Psoas muscle (tissue), 8 donors: ENCODE data around the gene ZNF304. TPM values are rescaled to one million over a fixed set of nuclear protein-coding genes. Genes with fewer than 3 reads are reported as not detected.

Experiments
- ATAC-seq, 4 donors: fragments of 200-7000 bp; cut with Tn5 transposase; one replicate each; pipeline ENCODE4 v1.9.1; 2020; ENCODE audit warnings: moderate library complexity in 3 of 4, mild to moderate bottlenecking in 2 of 4
- DNase-seq, 2 donors: peaks; one replicate each; pipeline ENCODE4 v3.0.0-alpha.2; 2020
- H3K27ac ChIP-seq: fragments of 200-600 bp; one replicate; pipeline ENCODE4 v1.8.0; 2022
- H3K27me3 ChIP-seq, 3 donors: fragments of 200-600 bp in 1 of 3; one replicate each; pipeline versions ENCODE4 v1.6.1 to v1.8.0; 2013 to 2022; ENCODE audit warnings: low read length in 2 of 3, mild to moderate bottlenecking in 2 of 3, moderate library complexity in 1 of 3; ENCODE audit not compliant: insufficient read depth in 3 of 3
- H3K36me3 ChIP-seq, 2 donors: fragments of 200-600 bp in 1 of 2; one replicate each; pipeline versions ENCODE4 v1.6.1 to v1.8.0; 2013 to 2022; ENCODE audit warnings: low read depth in 1 of 2, mild to moderate bottlenecking in 1 of 2, moderate library complexity in 1 of 2; ENCODE audit not compliant: insufficient read depth in 1 of 2
- H3K4me1 ChIP-seq: fragments of 200-600 bp; one replicate; pipeline ENCODE4 v1.8.0; 2022
- H3K4me3 ChIP-seq: fragments of 200-600 bp; one replicate; pipeline ENCODE4 v1.8.0; 2022; ENCODE audit warnings: mild to moderate bottlenecking
- H3K9me3 ChIP-seq: fragments of 200-600 bp; one replicate; pipeline ENCODE4 v1.8.0; 2022
- WGBS, 3 donors: extraction: QIAGEN DNeasy Blood & Tissue Kit; methylation state at CpG; one replicate each; pipeline versions ENCODE4 v1.1.6 to v1.1.7; 2013; 5-methylcytosine and 5-hydroxymethylcytosine counted together
- intact Hi-C, 2 donors: fragments of 100-400 bp; cut with DNase I; formaldehyde crosslinking; loops; one replicate each; pipeline versions ENCODE4 v1.11.0 to v1.14.2; 2022
- polyA plus RNA-seq, 3 donors: library from polyadenylated mRNA; stranded (reverse); fragments of 200-250 nt; gene quantifications; one replicate each; pipeline ENCODE4 v1.2.3, GENCODE V29; 2013
- total RNA-seq, 4 donors: library from RNA; stranded (reverse); fragmentation: NEBNext Ultra II Directional in 2 of 4; extraction: Animal tissue kit (Norgen Biotek cat#: 25700) in 2 of 4; gene quantifications; one replicate each; pipeline versions ENCODE4 v1.2.1 to v1.2.4, GENCODE V29; 2021 to 2023
- TF ChIP-seq, protein P1 (sequence below): fragments of 200-600 bp; IDR thresholded peaks from one replicate; pipeline ENCODE4 v1.8.0; 2022; ENCODE audit warnings: antibody characterized with exemption
- donor health status: healthy with polysubstance abuse.
- donor health status: DM: no; HTN: no; CAD: no; lungs with moderate emphysema.
- donor health status: Bipolar disorder and iron deficiency.
- donor health status: healthy.
- donor health status: DM: yes; HTN: yes; CAD: no.
- donor health status: DM: no; HTN: no; CAD: no.
- donor health status: DM: no; HTN: no; CAD: no.
- donor health status: DM: yes; HTN: yes; CAD: no.

ZNF304 gene
- total and polyA plus RNA-seq, 7 donors: 2.3 to 8.8 (median 6.1) TPM

DNA sequence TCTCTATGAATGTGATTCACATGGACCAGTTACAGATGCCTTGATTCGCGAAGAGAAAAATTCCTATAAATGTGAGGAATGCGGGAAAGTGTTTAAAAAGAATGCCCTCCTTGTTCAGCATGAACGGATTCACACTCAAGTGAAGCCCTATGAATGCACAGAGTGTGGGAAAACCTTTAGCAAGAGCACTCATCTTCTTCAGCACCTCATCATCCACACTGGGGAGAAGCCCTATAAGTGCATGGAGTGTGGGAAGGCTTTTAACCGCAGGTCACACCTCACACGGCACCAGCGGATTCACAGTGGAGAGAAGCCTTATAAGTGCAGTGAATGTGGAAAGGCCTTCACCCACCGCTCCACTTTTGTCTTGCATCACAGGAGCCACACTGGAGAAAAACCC is 23.1 kb upstream of the ZNF304 start:
- Histone ChIP-seq H3K9me3 (peaks cover 23% of the 10 kb centered on the region), H3K36me3 (peaks cover 14 to 74% of the 10 kb centered on the region in 2 donors)

DNA sequence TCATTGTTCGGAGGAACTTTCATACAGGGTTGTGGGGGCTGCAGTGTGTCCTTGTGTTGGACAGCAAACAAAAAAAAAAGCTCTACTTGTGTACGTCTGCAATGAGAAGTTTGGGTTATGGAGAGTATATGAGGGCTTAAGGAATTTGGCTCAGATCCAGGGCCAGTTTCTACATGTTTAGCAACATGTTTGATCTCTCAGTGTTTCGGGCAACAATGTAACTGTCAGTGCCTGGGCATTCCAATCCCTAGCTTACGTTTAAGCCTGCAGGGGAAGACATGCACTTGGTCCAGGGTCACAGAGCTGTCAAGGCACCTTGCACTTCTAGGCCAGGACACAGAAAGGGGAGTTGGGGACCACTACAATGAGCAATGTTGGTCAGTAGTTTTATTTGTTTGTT is 16.9 kb upstream of the ZNF304 start:
- 86 to 91% (median 91%) methylated on average over 4 of the region's 4 CpGs for WGBS, 3 donors
- Histone ChIP-seq H3K4me3 (no peak overlapping the region), H3K9me3 (peaks cover under 1% of the 10 kb centered on the region), H3K36me3 (peaks cover 0 to 13% of the 10 kb centered on the region in 2 donors), H3K27ac (no peak overlapping the region), H3K4me1 (peaks cover 7% of the 10 kb centered on the region), H3K27me3 (no peaks in the 10 kb centered on the region)
- no peak for ATAC-seq
- intact Hi-C loops: no loop called here
- TF ChIP-seq, protein P1, sequence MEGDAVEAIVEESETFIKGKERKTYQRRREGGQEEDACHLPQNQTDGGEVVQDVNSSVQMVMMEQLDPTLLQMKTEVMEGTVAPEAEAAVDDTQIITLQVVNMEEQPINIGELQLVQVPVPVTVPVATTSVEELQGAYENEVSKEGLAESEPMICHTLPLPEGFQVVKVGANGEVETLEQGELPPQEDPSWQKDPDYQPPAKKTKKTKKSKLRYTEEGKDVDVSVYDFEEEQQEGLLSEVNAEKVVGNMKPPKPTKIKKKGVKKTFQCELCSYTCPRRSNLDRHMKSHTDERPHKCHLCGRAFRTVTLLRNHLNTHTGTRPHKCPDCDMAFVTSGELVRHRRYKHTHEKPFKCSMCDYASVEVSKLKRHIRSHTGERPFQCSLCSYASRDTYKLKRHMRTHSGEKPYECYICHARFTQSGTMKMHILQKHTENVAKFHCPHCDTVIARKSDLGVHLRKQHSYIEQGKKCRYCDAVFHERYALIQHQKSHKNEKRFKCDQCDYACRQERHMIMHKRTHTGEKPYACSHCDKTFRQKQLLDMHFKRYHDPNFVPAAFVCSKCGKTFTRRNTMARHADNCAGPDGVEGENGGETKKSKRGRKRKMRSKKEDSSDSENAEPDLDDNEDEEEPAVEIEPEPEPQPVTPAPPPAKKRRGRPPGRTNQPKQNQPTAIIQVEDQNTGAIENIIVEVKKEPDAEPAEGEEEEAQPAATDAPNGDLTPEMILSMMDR: no peak
- no peak for DNase-seq

More for the DNA sequence above, 23.1 kb upstream of the ZNF304 start:
- Histone ChIP-seq H3K4me1 (no peaks in the 10 kb centered on the region), H3K27me3 (no peaks in the 10 kb centered on the region), H3K27ac (no peak overlapping the region), H3K4me3 (no peak overlapping the region)
- TF ChIP-seq, protein P1: no peak
- DNase-seq (no peak), ATAC-seq (no peak)
- WGBS, 3 donors: 93 to 96% (median 94%) methylated on average over 8 of the region's 8 CpGs
- intact Hi-C loops: loop anchor here in 1 of 2 donors (10.0 kb wide), 1 partner anchor 83 kb away; the partner anchor contains the start of gene ZNF805

DNA sequence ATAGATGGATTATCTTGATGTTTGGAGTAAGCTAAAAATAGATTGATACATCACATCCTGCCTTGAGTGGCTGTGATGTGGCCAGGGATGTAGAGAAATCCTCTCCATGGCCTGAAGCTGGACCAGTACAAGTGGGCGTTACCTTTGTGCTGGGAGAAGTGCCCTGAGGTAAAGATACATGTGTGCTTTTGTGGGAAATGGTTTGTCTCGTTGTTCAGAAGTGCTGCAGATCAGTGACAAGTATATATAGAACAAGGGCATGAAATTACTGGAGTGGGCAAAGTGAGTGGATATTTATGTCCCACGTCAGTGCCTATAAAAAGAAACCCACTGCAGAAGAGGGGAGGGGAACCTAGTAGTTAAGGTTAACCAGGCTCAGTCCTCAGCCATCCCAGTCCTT is 12.2 kb upstream of the ZNF304 start:
- H3K27me3 ChIP-seq: no peaks in the 10 kb centered on the region
- H3K36me3 ChIP-seq: no peaks in the 10 kb centered on the region
- H3K9me3 ChIP-seq: no peaks in the 10 kb centered on the region
- ATAC-seq (peak; percentile 93 to 95 (median 94)), DNase-seq (no peak)
- H3K27ac ChIP-seq: peak overlapping the region; percentile 85
- TF ChIP-seq, protein P1: no peak
- H3K4me1 ChIP-seq: peaks cover 7% of the 10 kb centered on the region
- no peak overlapping the region for H3K4me3 ChIP-seq
- intact Hi-C loops: no loop called here
- 25 to 39% (median 31%) methylated on average over 3 of the region's 3 CpGs for WGBS, 3 donors

DNA sequence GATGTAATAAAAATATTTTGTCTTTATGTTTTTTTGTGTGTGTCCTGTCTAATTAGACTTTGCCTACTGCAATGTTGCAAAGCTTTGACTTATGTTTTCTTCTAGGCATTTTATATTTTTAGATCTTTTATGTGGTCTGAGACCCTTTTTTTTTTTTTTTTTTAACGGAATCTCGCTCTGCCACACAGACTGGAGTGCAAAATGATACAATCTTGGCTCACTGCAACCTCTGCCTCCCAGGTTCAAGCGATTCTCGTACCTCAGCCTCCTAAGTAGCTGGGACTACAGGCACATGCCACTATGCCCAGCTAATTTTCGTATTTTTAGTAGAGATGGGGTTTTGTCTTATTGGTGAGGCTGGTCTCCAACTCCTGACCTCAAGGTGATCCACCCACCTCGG is 8.5 kb upstream of the ZNF304 start:
- Histone ChIP-seq H3K4me1 (peaks cover 7% of the 10 kb centered on the region), H3K36me3 (no peaks in the 10 kb centered on the region), H3K9me3 (no peaks in the 10 kb centered on the region), H3K27me3 (no peaks in the 10 kb centered on the region), H3K27ac (no peak overlapping the region), H3K4me3 (no peak overlapping the region)
- WGBS, 3 donors: 65 to 80% (median 71%) methylated on average over 6 of the region's 6 CpGs
- DNase-seq: no peak
- TF ChIP-seq, protein P1: no peak
- ATAC-seq: no peak
- intact Hi-C loops: no loop called here

DNA sequence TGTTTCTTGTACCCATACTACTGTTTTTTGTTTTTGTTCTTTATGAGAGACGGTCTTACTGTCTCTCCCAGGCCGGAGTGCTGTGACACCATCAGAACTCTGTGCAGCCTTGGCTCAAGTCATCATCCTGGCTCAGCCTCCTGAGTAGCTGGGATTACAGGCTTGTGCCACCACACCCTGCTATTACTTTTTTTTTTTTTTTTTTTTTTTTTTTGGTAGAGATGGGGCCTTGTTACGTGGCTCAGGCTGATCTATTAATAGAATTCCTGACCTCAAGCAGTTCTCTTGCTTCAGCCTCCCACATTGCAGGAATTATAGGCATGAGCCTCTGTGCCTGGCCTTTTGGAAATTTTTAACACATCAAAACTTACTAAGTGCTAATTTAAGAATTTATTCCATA is 2.9 kb upstream of the ZNF304 start:
- no peak overlapping the region for H3K27ac ChIP-seq
- intact Hi-C loops: no loop called here
- no peak overlapping the region for H3K4me3 ChIP-seq
- TF ChIP-seq, protein P1: no peak
- H3K36me3 ChIP-seq: peaks cover 0 to 2% of the 10 kb centered on the region in 2 donors
- peaks cover 14% of the 10 kb centered on the region for H3K4me1 ChIP-seq
- no peaks in the 10 kb centered on the region for H3K27me3 ChIP-seq
- WGBS, 3 donors: 42 to 55% (median 46%) methylated on average over 3 of the region's 3 CpGs
- no peaks in the 10 kb centered on the region for H3K9me3 ChIP-seq
- peak in 3 of 4 donors; percentile 3 to 18 (median 7) for ATAC-seq
- no peak for DNase-seq
